WTC11 (cell line): ENCODE measurements around the gene LMF1. TPM values are rescaled to one million over a fixed set of nuclear protein-coding genes. Genes with fewer than 3 reads are reported as not detected.

ENCODE experiments used
- ATAC-seq: fragments of 200-7000 bp; cut with Tn5 transposase; 2 replicates; pipeline ENCODE4 v1.10.0; 2021; ENCODE audit warnings: mild to moderate bottlenecking, moderate library complexity
- CTCF ChIA-PET: fragments of 300-600 bp; sonication (Branson Sonifier 250); formaldehyde crosslinking; loops from one replicate; lab custom pipeline; 2021; ENCODE audit warnings: antibody characterized with exemption; lab: Charles Lee
- POLR2A ChIA-PET: fragments of 350-600 bp; sonication (Branson Sonifier 250); formaldehyde crosslinking; loops from one replicate; lab custom pipeline; 2021; ENCODE audit warnings: antibody characterized with exemption; lab: Charles Lee
- DNase-seq: peaks from one replicate; pipeline ENCODE4 v3.0.0; 2021; ENCODE audit warnings: low spot score
- H3K27ac Mint-ChIP-seq: 2 replicates; pipeline ENCODE4 v1.8.0; 2021; ENCODE audit warnings: mixed read lengths
- H3K27me3 Mint-ChIP-seq: 2 replicates; pipeline ENCODE4 v1.8.0; 2021; ENCODE audit warnings: low read depth, mild to moderate bottlenecking, moderate library complexity, mixed read lengths
- H3K36me3 Mint-ChIP-seq: 2 replicates; pipeline ENCODE4 v1.8.0; 2021; ENCODE audit warnings: mixed read lengths
- H3K4me1 Mint-ChIP-seq: 2 replicates; pipeline ENCODE4 v1.8.0; 2022; ENCODE audit warnings: mixed read lengths
- H3K4me3 Mint-ChIP-seq: 2 replicates; pipeline ENCODE4 v1.8.0; 2021; ENCODE audit warnings: mild to moderate bottlenecking, moderate library complexity, mixed read lengths
- H3K9me3 Mint-ChIP-seq: 2 replicates; pipeline ENCODE4 v1.8.0; 2021; ENCODE audit warnings: mixed read lengths
- ATF1 ChIP-seq: sonication (generic); formaldehyde crosslinking; IDR thresholded peaks from 2 replicates; pipeline ENCODE4 v1.8.1; 2023; ENCODE audit warnings: mild to moderate bottlenecking, moderate library complexity, missing genetic modification reagents
- CREM ChIP-seq: sonication (generic); formaldehyde crosslinking; IDR thresholded peaks from 2 replicates; pipeline ENCODE4 v1.8.1; 2022; ENCODE audit warnings: mild to moderate bottlenecking, missing genetic modification reagents, moderate library complexity
- E2F1 ChIP-seq: sonication (generic); formaldehyde crosslinking; IDR thresholded peaks from 2 replicates; pipeline ENCODE4 v1.8.0; 2022; ENCODE audit warnings: mild to moderate bottlenecking, missing genetic modification reagents
- ELF4 ChIP-seq: sonication (generic); formaldehyde crosslinking; IDR thresholded peaks from 2 replicates; pipeline ENCODE4 v1.8.1; 2022; ENCODE audit warnings: low read depth, mild to moderate bottlenecking, moderate library complexity, missing genetic modification reagents
- ERG ChIP-seq: fragments of 250-450 bp; sonication (Bioruptor Pico); IDR thresholded peaks from 2 replicates; pipeline ENCODE4 v1.8.0; 2021; ENCODE audit warnings: mild to moderate bottlenecking
- GRHL2 ChIP-seq: fragments of 250-450 bp; sonication (Bioruptor Pico); IDR thresholded peaks from 2 replicates; pipeline ENCODE4 v1.8.0; 2022; ENCODE audit warnings: mild to moderate bottlenecking, moderate library complexity; ENCODE audit not compliant: insufficient replicate concordance, severe bottlenecking
- JAZF1 ChIP-seq: fragments of 250-450 bp; sonication (Bioruptor Pico); IDR thresholded peaks from 2 replicates; pipeline ENCODE4 v1.9.0; 2021; ENCODE audit warnings: moderate library complexity, mild to moderate bottlenecking, inconsistent platforms
- KAT7 ChIP-seq: sonication (generic); formaldehyde crosslinking; IDR thresholded peaks from 2 replicates; pipeline ENCODE4 v1.8.1; 2023; ENCODE audit warnings: missing genetic modification reagents, mild to moderate bottlenecking, borderline replicate concordance
- MYBL2 ChIP-seq: sonication (generic); formaldehyde crosslinking; IDR thresholded peaks from 2 replicates; pipeline ENCODE4 v1.8.1; 2023; ENCODE audit warnings: mild to moderate bottlenecking, moderate library complexity, missing genetic modification reagents
- NFYB ChIP-seq: sonication (generic); formaldehyde crosslinking; conservative IDR thresholded peaks from 2 replicates; pipeline ENCODE4 v1.8.0; 2022; ENCODE audit warnings: low read depth, missing genetic modification reagents
- PRDM15 ChIP-seq: sonication (generic); formaldehyde crosslinking; IDR thresholded peaks from 2 replicates; pipeline ENCODE4 v1.8.0; 2022; ENCODE audit warnings: missing genetic modification reagents
- SMAD4 ChIP-seq: sonication (generic); formaldehyde crosslinking; IDR thresholded peaks from 2 replicates; pipeline ENCODE4 v1.8.0; 2022; ENCODE audit warnings: mild to moderate bottlenecking, missing genetic modification reagents
- USF2 ChIP-seq: sonication (generic); formaldehyde crosslinking; IDR thresholded peaks from 2 replicates; pipeline ENCODE4 v1.8.1; 2023; ENCODE audit warnings: mild to moderate bottlenecking, missing genetic modification reagents, moderate library complexity
- ZBTB21 ChIP-seq: sonication (generic); formaldehyde crosslinking; IDR thresholded peaks from 2 replicates; pipeline ENCODE4 v1.8.1; 2023; ENCODE audit warnings: mild to moderate bottlenecking, missing genetic modification reagents, borderline replicate concordance
- ZNF396 ChIP-seq: fragments of 250-450 bp; sonication (Bioruptor Pico); IDR thresholded peaks from 2 replicates; pipeline ENCODE4 v1.8.0; 2021; ENCODE audit warnings: mild to moderate bottlenecking, moderate library complexity, borderline replicate concordance
- ZNF425 ChIP-seq: fragments of 250-450 bp; sonication (Bioruptor Pico); conservative IDR thresholded peaks from 2 replicates; pipeline ENCODE4 v1.9.0; 2021; ENCODE audit warnings: mild to moderate bottlenecking
- total RNA-seq: library from RNA; stranded (reverse); gene quantifications from 3 replicates; pipeline ENCODE4 v1.2.3, GENCODE V29; 2021

LMF1 gene
- total RNA-seq, 1 experiment from 2014 or later: 10.5 TPM

- TF ChIP-seq ZNF425 (no peak), ELF4 (CRISPR knock-in tag) (no peak), CREM (CRISPR knock-in tag) (no peak), KAT7 (CRISPR knock-in tag) (no peak), ZNF396 (CRISPR knock-in tag) (no peak)
Observed at GRCh38 chr16:907361-907760, 63.4 kb downstream of the LMF1 start (continued).

GRCh38 chr16:906296-906695, 64.5 kb downstream of the LMF1 start:
- TF ChIP-seq MYBL2 (CRISPR knock-in tag) (no peak), USF2 (CRISPR knock-in tag) (no peak), ZBTB21 (CRISPR knock-in tag) (no peak), JAZF1 (CRISPR knock-in tag) (no peak), E2F1 (no peak), SMAD4 (CRISPR knock-in tag) (no peak), NFYB (CRISPR knock-in tag) (no peak), GRHL2 (CRISPR knock-in tag) (no peak), ATF1 (no peak), ERG (CRISPR knock-in tag) (no peak), PRDM15 (no peak)
- no peak overlapping the region for H3K4me3 Mint-ChIP-seq
- no peaks in the 10 kb centered on the region for H3K4me1 Mint-ChIP-seq

More at GRCh38 chr16:906296-906695, 64.5 kb downstream of the LMF1 start:
- H3K36me3 Mint-ChIP-seq: peaks cover 17% of the 10 kb centered on the region
- H3K9me3 Mint-ChIP-seq: peaks cover 16% of the 10 kb centered on the region
- no peak for ATAC-seq
- H3K27me3 Mint-ChIP-seq: no peaks in the 10 kb centered on the region; the same call in 1 of the 2 replicates
- ChIA-PET CTCF (interaction anchor here (0.6 kb wide), 1 partner anchor 97 kb away, joined by 3 read pairs; no protein-coding TSS in a partner anchor), POLR2A (no interaction called here)
- no peak overlapping the region for H3K27ac Mint-ChIP-seq
- no peak for DNase-seq
